ENCODE measurements around the gene DIPK1B.

DIPK1B gene

DNA sequence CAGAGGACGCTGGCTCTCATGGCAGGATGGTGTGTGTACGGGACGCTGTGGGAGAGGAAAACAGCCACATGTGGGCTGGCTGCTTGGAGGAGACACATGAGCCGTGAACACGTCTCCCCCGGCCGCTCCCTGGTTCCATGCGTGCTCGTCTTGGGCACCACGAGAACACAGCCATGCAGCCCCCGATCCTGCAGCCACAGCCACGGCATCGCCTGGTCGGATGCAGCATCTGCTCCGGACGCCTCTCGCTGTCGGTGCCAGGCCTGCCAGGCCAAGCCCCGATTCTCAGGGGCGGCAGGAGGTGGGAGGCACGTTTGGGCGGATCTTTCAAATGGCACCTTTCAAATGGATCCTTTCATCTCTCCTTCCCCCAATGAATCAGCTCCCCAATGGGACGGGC lies 27.1 kb downstream of the DIPK1B start:
- DNase-seq (ENCODE audit: low spot score) = no peak

DNA sequence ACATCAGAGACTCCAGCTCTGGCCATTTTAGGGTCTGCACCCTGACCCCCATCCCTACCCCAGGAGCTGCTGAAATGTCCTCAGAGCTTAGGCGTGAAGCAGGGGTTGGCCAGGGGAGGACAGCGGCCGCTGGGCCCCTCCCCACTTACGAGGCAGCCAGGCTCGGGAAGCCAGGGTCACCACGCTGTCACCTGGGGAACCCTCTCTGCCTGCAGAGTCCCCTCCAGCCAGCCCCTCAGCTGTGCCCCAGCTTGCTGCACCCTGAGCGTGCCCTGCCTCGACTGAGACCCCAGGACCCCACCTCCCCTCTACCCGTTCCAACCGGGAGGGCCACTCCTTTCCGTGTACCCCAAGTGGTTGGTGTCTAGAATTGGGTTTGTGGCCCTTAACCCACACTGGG lies 27.7 kb downstream of the DIPK1B start:
- no peak for DNase-seq (ENCODE audit: low spot score)

DNA sequence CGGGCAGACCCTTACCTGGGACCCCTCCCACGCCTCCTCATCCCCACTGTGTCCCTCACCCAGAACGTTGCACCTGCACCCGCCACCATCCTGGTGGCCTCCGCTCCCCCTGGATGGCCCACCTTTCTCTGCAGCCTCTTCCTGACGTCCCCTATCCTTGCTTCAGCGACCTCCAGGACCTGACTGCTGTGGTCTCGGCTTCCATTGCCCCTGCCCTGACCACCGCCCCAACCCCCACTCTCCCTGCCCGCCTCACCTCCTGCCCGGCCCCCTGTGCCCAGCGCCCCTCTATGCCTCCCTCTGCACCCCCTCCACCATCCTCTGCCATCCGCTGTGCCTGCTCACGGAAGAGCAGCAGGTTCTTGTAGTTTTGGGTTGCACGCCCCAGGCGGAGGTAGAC lies 28.1 kb downstream of the DIPK1B start:
- DNase-seq (ENCODE audit: low spot score) = no peak

DNA sequence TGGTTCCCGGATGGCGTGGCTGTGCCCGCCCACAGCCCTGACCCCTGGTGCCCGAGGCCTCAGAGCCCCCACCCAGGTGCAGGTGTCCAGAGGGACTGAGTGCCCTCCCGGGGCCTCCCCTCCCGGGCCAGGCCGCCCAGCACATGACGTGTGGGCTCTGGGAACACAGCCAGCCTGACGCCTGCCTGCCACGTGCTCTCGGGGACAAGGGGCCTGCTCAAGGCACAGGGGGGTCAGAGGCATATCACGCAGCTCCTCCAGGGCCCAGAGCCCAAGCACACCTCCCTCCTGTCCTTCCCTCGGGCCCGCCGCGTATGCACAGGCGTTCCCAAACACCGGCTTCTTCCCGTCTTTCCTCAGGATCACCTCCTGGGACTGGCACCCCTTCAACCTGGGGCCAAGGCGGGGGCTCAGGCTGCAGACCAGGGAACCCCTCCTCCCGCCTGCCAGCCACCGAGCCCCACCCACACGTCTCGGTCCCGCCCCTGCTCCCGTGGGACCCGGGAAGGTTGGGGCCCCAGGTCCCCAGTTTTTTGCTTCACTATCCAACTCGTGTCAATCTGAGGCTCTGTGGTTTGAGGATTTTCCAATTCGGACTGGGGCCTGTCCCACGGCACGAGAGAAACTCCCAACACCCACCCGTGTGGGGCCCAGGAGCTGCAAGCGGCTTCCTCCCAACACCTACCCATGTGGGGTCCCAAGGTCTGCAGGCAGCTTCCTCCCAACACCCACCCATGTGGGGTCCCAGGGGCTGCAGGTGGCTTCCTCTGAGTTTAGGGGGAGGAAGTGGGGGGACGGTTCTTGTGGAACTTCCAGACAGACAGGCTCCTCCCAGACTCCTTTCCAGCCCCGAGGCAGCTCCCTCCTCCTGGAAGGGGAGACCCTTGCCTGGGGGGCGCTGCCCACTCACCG lies 28.9 kb downstream of the DIPK1B start:
- DNase-seq (ENCODE audit: low spot score) = no peak

DNA sequence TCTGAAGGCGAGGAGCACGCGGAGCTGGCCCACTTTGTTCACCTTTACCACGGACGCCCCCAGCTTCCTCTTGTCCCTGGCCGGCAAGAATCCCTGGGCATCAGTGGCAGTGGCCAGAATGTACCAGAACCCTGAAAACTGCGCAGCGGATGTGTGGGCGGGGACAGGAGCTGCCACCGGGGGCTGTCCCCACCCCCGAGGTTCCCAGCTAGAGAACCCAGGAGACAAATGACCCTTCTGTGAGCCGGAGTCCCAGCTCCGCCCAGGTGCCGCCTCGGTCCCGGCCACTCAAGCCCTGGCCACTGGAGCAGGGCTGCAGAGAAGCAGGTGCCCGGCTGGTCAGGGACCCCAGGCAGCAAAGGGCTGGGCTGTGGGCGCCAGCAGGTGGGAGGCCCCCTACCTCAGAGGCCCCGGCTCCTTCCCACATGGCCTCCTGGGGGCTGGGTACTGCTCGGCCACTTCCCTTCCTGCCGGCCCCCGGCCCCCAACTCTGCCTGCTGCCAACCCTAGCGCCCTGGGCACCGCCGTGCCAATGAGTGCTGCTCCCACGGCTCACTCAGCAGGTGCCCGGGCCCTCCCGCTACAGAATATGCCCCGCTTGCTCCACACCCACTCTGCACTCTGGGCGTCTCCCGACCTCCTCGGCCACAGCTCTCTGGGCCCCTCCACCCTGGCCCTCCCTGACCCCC lies 29.7 kb downstream of the DIPK1B start:
- DNase-seq (ENCODE audit: low spot score) = no peak

DNA sequence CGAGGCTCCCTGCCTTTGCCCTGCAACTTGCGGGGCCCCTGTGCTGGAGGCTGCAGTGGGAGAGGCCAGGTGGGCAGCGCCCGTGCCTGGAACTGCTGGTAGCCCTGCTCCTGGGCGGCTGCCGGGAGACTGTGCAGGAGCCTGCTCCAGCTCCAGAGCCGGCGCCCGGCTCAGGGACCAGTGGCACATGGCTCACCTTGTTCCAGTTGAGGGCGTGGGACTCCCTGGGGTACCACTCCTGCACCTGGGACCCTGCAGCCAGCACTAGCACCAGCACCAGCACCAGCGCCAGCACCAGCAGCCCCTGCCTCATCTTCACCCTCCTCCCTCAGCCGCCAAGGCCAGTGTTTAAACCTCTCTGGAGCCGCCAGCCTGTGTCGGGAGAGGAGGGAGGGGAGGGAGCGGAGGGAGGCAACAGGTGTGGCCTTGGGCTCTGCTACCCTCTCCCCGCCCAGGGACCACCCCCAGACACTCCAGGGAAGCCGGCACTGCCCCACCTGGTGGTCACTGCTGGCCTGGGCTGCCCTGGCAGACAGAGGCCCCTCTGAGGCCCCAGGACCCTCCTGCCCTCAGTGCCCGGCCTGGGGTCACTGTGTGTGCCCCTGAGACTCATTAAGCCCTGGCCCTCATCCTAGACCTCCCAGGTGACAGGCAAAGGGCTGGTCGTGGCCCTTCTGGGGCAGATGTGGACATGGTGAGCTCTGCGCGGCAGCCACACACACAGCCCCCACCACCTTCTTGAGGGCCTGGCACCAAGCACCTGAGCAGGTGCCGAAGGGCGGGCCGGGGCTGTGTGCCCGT lies 30.4 kb downstream of the DIPK1B start, which contains the start of gene LCN10:
TSS of gene LCN10 (minus strand) at position 350 of the 801 bp plus-strand sequence. CDS start at position 313, 37 bp downstream.
- no peak for DNase-seq (ENCODE audit: low spot score)

DNA sequence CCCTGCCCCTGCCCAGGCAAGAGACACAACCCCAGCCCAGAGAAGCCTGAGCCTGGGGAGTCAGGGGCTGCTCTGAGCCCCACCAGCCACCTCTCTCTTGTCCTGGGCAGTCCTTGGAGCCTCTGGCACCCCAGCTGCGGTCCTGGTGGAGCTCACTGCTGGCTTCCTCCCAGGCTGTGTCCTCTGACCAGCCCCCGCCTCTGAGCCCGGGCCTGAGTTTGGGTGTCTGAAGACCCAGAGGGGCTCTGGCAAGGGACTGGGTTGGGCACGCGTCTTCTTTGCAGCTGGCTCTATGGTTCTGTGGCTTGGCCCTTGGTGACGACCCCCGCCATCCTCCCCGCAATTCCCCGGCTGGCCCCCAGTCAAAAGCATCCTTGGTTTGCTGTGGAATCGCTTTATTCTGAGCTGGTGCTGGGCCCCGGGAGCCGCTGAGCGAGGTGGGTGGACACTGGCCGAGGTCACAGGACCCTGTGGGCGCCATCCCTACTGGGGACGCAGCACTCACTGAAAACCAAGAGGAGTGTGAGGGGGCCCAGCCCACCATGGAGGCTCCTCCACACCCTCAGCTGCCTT lies 31.4 kb downstream of the DIPK1B start:
- DNase-seq (ENCODE audit: low spot score) = no peak

DNA sequence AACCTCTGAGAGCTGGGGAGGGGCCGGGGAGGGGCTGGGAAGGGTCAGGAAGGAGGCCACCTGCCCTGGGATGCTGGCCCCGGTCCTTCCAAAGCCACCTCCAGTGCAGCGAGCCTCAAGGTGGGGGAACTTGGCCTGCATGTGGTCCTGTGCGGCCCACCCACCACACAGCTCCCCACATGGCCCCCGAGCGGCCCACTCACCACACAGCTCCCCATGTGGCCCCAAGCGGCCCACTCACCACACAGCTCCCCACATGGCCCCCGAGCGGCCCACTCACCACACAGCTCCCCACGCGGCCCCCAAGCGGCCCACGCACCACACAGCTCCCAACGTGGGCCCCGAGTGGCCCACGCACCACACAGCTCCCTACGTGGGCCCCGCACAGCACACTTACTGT lies 32.4 kb downstream of the DIPK1B start:
- no peak for DNase-seq (ENCODE audit: low spot score)

DNA sequence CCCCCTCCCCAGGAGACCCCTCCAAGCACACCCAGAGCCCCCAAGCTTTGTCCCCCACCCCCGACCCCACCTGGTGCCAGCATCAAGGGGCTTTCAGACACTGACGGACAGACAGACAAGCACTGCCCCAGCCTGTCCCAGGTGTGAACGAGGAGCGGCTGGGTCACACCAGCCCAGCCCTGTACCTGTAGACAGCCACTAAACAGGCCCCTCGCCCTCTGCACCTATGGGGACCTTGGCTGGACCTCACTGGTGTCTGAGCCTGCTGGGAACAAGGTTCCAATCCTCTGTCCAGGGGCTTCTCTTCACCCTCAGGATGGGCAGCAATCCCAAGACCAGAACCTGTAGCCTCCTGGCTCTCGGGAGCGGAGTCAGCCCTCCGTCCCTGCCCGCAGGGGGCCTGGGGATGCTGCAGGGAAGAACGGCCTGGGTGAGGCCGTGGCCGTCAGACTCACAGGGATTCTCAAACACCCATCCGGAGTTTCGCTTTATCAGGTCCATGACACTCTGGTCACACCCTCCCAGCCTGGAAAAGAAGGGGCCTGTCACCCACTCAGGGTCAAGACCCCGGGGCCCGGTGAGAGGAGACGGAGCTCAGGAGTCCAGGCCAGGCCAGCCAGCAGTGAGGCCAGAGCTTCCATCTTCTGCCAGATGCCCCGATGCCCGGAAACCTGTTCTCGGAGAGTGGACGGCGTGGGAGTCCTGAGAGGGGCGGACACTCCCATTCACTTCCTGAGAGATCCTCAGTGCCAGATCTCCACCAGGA lies 33.2 kb downstream of the DIPK1B start:
- DNase-seq (ENCODE audit: low spot score) = no peak

DNA sequence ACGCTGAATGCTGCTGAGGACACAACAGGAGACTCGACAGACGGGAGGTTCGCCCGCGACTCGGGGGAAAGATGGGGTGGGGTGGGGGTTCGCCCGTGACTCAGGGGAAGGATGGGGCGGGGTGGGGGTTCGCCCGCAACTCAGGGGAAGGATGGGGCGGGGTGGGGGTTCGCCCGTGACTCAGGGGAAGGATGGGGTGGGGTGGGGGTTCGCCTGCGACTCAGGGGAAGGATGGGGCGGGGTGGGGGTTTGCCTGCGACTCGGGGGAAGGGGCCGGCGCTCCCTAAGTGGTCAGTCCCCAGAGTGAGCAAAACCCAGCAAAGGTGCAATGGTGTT lies 33.8 kb downstream of the DIPK1B start:
- no peak for DNase-seq (ENCODE audit: low spot score)

DNA sequence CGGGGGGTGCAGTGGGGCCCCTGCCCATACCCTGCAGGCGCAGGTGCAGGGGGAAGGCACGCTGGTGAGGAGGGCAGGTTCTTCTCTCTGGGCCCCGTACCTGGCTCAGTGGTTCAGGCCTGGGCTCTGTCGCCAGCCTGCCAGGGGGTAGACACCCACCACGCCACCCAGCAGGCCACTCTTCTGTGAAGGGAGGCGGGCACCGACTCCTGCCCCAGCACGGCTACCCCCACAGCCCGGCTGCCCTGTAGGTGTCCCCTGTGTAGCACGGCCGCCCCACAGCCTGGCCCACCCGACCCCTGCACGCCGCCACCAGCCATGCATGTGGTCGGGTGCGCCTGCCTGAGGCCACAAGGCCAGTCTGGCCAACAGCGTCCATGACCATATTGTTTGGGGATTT lies 34.2 kb downstream of the DIPK1B start:
- DNase-seq (ENCODE audit: low spot score) = no peak

DNA sequence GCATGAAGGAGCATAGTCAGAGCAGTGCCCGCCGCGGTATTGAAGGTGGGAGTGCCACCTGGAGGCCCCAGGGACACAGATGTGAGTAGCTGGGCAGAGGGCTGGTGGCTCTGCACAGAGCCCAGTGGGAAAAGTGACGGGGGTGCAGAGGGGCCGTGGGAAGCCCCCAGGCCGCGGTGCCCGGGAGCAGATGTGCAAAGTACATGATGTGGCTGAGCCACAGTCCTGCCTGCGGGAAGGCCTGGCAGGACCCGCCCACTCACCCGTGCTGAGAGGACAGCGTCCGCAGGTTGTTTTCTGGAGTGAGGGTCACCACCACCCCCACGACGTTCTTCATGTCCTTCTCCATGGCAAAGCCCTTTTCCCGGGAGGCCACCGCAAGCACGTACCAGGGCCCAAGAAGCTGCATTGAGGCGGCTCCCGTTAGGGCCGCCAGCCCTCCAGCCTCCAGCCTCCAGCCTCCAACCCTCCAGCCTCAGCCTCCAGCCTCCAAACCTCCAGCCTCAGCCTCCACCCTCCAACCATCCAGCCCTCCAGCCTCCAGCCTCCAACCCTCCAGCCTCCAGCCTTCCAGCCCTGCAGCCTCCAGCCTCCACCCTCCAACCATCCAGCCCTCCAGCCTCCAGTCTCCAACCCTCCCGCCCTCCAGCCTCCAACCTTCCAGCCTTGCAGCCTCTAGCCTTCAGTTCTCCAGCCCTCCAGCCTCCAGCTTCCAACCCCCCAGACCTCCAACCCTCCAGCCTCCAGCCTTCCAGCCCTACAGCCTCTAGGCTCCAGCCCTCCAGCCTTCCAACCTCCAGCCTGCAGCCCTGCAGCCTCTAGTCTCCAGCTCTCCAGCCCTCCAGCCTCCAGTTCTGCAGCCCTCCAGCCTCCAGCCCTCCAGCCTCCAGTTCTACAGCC lies 35.0 kb downstream of the DIPK1B start:
- DNase-seq (ENCODE audit: low spot score) = no peak

DNA sequence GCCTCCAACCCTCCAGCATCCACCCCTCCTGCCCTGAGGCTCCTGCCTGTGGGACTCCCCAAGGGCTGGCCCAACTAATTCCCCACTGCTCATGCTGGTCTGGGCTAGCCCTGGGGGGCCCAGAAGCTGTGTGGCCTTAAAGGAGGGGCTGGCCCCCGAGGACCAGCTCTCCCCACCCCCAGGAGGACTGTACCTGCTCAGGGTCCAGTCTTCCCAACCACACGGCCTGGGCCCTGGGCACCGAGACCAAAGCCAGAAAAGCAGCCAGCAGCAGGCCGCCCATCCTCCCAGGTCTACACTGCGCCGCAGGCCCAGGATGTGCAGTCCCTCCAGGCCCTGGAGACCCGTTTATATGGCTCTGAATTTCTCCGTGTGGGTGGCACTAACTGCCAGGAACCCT lies 35.8 kb downstream of the DIPK1B start, which contains the start of gene LCN6:
TSS of gene LCN6 (minus strand) at position 325 of the 400 bp plus-strand sequence. CDS start at position 283, 42 bp downstream.
- DNase-seq (ENCODE audit: low spot score) = no peak

DNA sequence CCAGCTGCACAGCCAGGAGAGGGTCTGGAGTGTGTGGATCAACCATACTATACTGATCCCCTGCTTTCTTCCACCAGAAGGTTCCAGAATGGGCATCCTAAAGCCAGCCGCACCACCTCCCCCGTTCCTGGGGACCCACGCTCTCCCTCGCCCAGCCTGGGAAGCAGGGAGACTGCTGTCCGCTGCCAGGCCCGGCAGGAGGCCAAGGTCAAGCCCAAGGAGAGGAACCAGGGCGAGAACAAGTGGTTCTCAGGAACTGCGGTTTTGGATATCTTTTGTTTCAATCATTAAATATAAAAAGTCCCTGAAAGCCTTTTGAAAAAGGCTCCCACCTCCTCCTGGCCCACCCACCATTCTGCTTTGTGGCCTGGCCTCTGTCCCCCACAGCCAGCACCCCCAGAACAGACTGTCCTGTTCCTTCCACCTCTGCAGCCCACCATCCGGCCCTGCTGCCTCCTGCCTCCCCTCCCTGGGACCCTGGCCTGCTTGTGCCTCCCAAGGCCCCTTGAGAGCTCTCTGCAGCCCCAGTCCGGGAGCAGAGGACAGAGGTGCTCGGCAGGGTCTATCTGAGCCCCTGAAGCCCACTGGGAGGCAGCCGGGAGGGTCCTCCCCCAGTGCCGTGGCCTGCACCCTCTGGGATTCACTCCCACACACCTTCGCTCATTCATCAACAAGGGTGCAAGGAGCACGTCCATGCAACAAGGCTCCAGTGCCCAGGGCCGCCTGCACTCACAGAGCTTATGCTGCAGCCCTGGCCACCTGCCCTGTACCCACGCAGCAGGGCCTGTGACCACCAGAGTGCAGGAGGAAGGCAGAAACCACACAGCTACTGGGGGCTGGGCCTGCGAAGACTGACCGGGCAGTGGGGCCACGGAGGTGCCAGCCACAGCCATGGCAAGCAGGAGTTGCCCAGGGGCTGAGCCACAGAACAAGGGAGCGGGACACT lies 36.6 kb downstream of the DIPK1B start:
- no peak for DNase-seq (ENCODE audit: low spot score)

DNA sequence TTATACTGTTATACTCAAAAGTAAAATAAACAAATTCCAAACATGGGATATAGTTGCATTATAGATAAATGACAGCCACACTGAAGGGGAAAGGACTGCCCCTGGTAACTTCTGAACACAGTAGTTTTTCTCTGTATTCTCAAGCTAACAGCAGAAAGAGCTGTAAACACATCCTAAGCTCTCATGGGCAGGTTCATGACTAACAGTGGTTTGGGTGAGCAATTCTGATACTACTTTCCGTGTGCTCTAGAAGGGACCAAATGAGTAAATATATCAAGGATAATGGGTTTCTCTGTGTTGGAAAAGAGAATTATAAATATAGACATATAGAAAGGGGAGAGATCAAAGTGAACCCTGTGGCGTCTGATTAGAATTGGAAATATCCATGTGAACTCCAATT lies 38.2 kb downstream of the DIPK1B start:
- no peak for DNase-seq (ENCODE audit: low spot score)

DNA sequence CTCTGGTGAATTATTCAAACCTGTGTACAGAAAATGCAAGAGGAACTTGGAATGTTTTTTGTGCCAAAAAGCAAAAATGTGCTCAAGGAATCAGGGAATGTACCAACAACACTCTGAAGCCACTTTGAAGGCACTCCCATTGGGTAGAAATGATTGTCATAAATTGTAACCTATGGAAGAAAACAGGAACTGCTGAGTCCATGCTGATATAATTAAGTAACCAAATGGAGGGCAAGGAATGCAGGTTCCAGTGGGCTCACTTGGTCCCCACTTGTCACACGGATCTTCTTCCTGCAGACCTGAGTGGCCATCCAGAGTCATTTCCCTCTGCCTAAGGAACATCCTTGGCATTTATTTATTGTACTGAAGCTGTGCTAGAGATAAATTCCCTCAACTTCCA lies 38.9 kb downstream of the DIPK1B start:
- DNase-seq (ENCODE audit: low spot score) = no peak

DNA sequence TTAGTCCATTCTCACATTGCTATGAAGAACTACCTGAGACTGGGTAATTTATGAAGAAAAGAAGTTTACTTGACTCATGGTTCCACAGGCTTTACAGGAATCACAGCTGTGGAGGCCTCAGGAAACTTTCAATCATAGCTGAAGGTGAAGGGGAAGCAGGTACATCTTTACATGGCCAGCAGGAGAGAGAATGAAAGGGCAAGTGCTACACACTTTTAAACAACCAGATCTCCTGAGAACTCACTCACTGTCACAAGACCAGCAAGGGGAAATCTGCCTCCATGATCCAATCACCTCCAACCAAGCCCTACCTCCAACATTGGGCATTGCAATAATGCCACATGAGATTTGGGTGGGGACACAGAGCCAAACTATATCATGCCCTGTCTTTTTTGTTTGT lies 39.4 kb downstream of the DIPK1B start:
- no peak for DNase-seq (ENCODE audit: low spot score)

DNA sequence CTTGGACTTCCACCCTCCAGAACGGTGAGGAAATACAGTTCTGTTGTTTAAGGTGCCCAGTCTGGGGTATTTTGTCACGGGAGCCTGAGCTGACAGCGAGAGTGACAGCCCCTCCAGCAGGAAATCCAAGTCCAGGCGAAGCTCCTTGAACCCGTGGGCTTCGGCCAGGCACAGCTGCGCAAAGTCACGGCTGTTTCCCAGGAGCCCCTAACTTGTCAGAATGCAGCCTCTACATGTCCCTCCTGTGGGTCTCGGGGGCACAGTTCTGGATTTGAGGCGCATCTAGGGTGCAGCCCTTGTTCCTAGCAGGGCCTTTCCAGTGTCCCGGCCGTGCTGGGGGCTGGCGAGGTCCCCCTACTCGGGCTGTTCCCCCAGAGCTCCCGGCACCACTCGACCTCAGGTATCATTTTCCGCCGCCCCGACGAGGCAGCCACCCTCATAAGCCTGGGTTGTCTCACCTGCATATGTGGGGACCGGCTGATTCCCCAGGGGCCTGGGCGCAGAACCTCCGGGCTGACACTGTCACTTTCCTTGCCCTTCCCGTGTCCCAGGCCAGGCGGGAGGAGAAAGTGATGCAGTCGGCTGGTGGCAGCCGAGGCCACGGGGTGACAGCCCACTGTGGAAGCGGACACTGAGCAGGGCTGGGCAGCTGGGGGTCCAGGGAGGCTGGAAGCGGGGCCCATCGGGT lies 41.1 kb downstream of the DIPK1B start:
- no peak for DNase-seq (ENCODE audit: low spot score)

All from CD4-positive, alpha-beta T cell treated with Interleukin-15 for 4 hours (primary cell).